BLaER1 treated with 17β-estradiol and CSF1 and Interleukin-3, amounts not matched to agents 10 nM and 100 nM (cell line): ENCODE data around the gene PHYHIPL.
"Not testable (repeated sequence)": the region's sequence is repeated elsewhere in the genome, so short reads cannot be mapped to it uniquely, and the experiment has no call there.

Experiments
- H3K27ac ChIP-seq, 11 experiments: shearing (Covaris generic); formaldehyde crosslinking; 2 replicates each; pipeline ENCODE4 v1.8.1; 2022
- H3K27me3 ChIP-seq, 11 experiments: shearing (Covaris generic); formaldehyde crosslinking; 2 replicates each; pipeline ENCODE4 v1.8.1; 2022
- H3K36me3 ChIP-seq, 11 experiments: shearing (Covaris generic); formaldehyde crosslinking; 2 replicates each; pipeline ENCODE4 v1.8.1; 2022
- H3K4me1 ChIP-seq, 10 experiments: shearing (Covaris generic); formaldehyde crosslinking; 2 replicates each; pipeline ENCODE4 v1.8.1; 2022
- H3K4me2 ChIP-seq, 11 experiments: shearing (Covaris generic); formaldehyde crosslinking; 2 replicates each; pipeline ENCODE4 v1.8.1; 2022
- H3K4me3 ChIP-seq, 10 experiments: shearing (Covaris generic); formaldehyde crosslinking; 2 replicates each; pipeline ENCODE4 v1.8.1; 2022
- H3K9ac ChIP-seq, 11 experiments: shearing (Covaris generic); formaldehyde crosslinking; 2 replicates each; pipeline ENCODE4 v1.8.1; 2022
- H3K9me3 ChIP-seq, 11 experiments: shearing (Covaris generic); formaldehyde crosslinking; replicated peaks in 1 of 11; 2 replicates each; pipeline ENCODE4 v1.8.1; 2022
- H4K20me1 ChIP-seq, 11 experiments: shearing (Covaris generic); formaldehyde crosslinking; 2 replicates each; pipeline ENCODE4 v1.8.1; 2022
- Cebpa-rat ChIP-seq, 11 experiments: shearing (Covaris generic); IDR thresholded peaks; 2 replicates each; pipeline ENCODE4 v1.8.1; 2022

The PHYHIPL gene

GRCh38 chr10:59225211-59225610 lies 48.8 kb downstream of the PHYHIPL start:
- TF ChIP-seq Cebpa-rat (IDR thresholded peaks at IDR 0.05) = no peak
- no peaks in the 10 kb centered on the region for H3K4me1 ChIP-seq
- H3K36me3 ChIP-seq = no peaks in the 10 kb centered on the region
- no peaks in the 10 kb centered on the region for H3K9me3 ChIP-seq
- no peaks in the 10 kb centered on the region for H3K27me3 ChIP-seq
- H3K4me2 ChIP-seq = no peak overlapping the region
- no peaks in the 10 kb centered on the region for H4K20me1 ChIP-seq
- no peak overlapping the region for H3K9ac ChIP-seq
- H3K27ac ChIP-seq = no peak overlapping the region
- no peak overlapping the region for H3K4me3 ChIP-seq

- no peaks in the 10 kb centered on the region for H4K20me1 ChIP-seq
- TF ChIP-seq Cebpa-rat (IDR thresholded peaks at IDR 0.05) = no peak
These were observed 50.8 kb downstream of the PHYHIPL start for GRCh38 chr10:59227136-59227673.

GRCh38 chr10:59229441-59229840 lies 53.0 kb downstream of the PHYHIPL start:
- Histone ChIP-seq H3K9ac (no peak overlapping the region), H3K4me1 (no peaks in the 10 kb centered on the region), H3K27ac (no peak overlapping the region), H3K36me3 (no peaks in the 10 kb centered on the region), H3K4me3 (no peak overlapping the region), H4K20me1 (no peaks in the 10 kb centered on the region), H3K4me2 (no peak overlapping the region), H3K9me3 (no peaks in the 10 kb centered on the region), H3K27me3 (no peaks in the 10 kb centered on the region)
- no peak for TF ChIP-seq Cebpa-rat (IDR thresholded peaks at IDR 0.05)

More at GRCh38 chr10:59227136-59227673, 50.8 kb downstream of the PHYHIPL start:
- no peaks in the 10 kb centered on the region for H3K27me3 ChIP-seq
- H3K4me3 ChIP-seq = no peak overlapping the region
- no peaks in the 10 kb centered on the region for H3K36me3 ChIP-seq
- no peaks in the 10 kb centered on the region for H3K4me1 ChIP-seq
- H3K9me3 ChIP-seq = no peaks in the 10 kb centered on the region
- no peak overlapping the region for H3K4me2 ChIP-seq
- H3K27ac ChIP-seq = no peak overlapping the region
- no peak overlapping the region for H3K9ac ChIP-seq

- Histone ChIP-seq H3K4me2 (no peak overlapping the region), H4K20me1 (no peaks in the 10 kb centered on the region), H3K4me1 (no peaks in the 10 kb centered on the region), H3K36me3 (no peaks in the 10 kb centered on the region), H3K9ac (no peak overlapping the region), H3K27me3 (no peaks in the 10 kb centered on the region), H3K27ac (no peak overlapping the region), H3K4me3 (no peak overlapping the region), H3K9me3 (peaks cover 3 to 5% (median 4%) of the 10 kb centered on the region in 11 experiments; a peak in 17 of 22 replicates)
- no peak for TF ChIP-seq Cebpa-rat (IDR thresholded peaks at IDR 0.05)
These were observed 57.8 kb downstream of the PHYHIPL start for GRCh38 chr10:59234194-59234593.

- Histone ChIP-seq H3K27ac (no peak overlapping the region), H3K36me3 (no peaks in the 10 kb centered on the region), H3K9ac (no peak overlapping the region), H4K20me1 (no peaks in the 10 kb centered on the region), H3K4me3 (no peak overlapping the region), H3K27me3 (no peaks in the 10 kb centered on the region), H3K4me1 (no peaks in the 10 kb centered on the region), H3K9me3 (peaks cover 5 to 11% (median 8%) of the 10 kb centered on the region in 11 experiments; a peak in 17 of 22 replicates), H3K4me2 (no peak overlapping the region)
- TF ChIP-seq Cebpa-rat (IDR thresholded peaks at IDR 0.05) = no peak
These were observed 58.5 kb downstream of the PHYHIPL start for GRCh38 chr10:59234816-59235429.

- Histone ChIP-seq H3K27me3 (no peaks in the 10 kb centered on the region), H3K4me1 (no peaks in the 10 kb centered on the region), H3K9me3 (peaks cover 5 to 11% (median 8%) of the 10 kb centered on the region in 11 experiments; a peak in 17 of 22 replicates), H3K4me2 (no peak overlapping the region), H4K20me1 (no peaks in the 10 kb centered on the region), H3K36me3 (no peaks in the 10 kb centered on the region), H3K4me3 (no peak overlapping the region), H3K9ac (no peak overlapping the region), H3K27ac (no peak overlapping the region)
- TF ChIP-seq Cebpa-rat (IDR thresholded peaks at IDR 0.05) = no peak
These were observed 59.7 kb downstream of the PHYHIPL start for GRCh38 chr10:59236064-59236697.

- Histone ChIP-seq H3K9me3 (peaks cover 5 to 11% (median 8%) of the 10 kb centered on the region in 11 experiments; a peak in 17 of 22 replicates), H3K4me2 (no peak overlapping the region), H3K36me3 (no peaks in the 10 kb centered on the region), H3K27ac (no peak overlapping the region), H4K20me1 (no peaks in the 10 kb centered on the region), H3K27me3 (no peaks in the 10 kb centered on the region), H3K4me3 (no peak overlapping the region), H3K9ac (no peak overlapping the region), H3K4me1 (no peaks in the 10 kb centered on the region)
- no peak for TF ChIP-seq Cebpa-rat (IDR thresholded peaks at IDR 0.05)
These were observed 61.3 kb downstream of the PHYHIPL start for GRCh38 chr10:59237775-59238174.

- not testable (repeated sequence) for H3K4me1 ChIP-seq, H3K9ac ChIP-seq, H4K20me1 ChIP-seq, H3K4me3 ChIP-seq, H3K27ac ChIP-seq, H3K27me3 ChIP-seq, H3K4me2 ChIP-seq, H3K36me3 ChIP-seq
- H3K9me3 ChIP-seq = peaks cover 5 to 11% (median 8%) of the 10 kb centered on the region in 11 experiments; a peak in 17 of 22 replicates
These were observed 62.7 kb downstream of the PHYHIPL start for GRCh38 chr10:59239108-59239507.

- H3K36me3 ChIP-seq = no peaks in the 10 kb centered on the region
- H3K9me3 ChIP-seq = peaks cover 5 to 11% (median 8%) of the 10 kb centered on the region in 11 experiments; a peak in 17 of 22 replicates
- no peak for TF ChIP-seq Cebpa-rat (IDR thresholded peaks at IDR 0.05)
- no peak overlapping the region for H3K9ac ChIP-seq
- H3K4me2 ChIP-seq = no peak overlapping the region
- H3K4me3 ChIP-seq = no peak overlapping the region
- no peaks in the 10 kb centered on the region for H3K27me3 ChIP-seq
- peaks cover 0 to 8% (median 2%) of the 10 kb centered on the region in 10 experiments; a peak in 6 of 20 replicates for H3K4me1 ChIP-seq
- H3K27ac ChIP-seq = no peak overlapping the region
- H4K20me1 ChIP-seq = no peaks in the 10 kb centered on the region
These were observed 64.2 kb downstream of the PHYHIPL start for GRCh38 chr10:59240582-59241183.
